GM18507 (cell line): ENCODE measurements around the gene ETS1.

Experiments used
- DNase-seq: peaks from one replicate; pipeline ENCODE4 v3.0.0; 2011; ENCODE audit warnings: low read depth; ENCODE audit not compliant: insufficient read length; ENCODE audit errors: extremely low spot score
- FAIRE-seq: peaks from 2 replicates; lab custom pipeline; 2011; peaks lifted over from hg19 to GRCh38; lab: Jason Lieb, UNC

The ETS1 gene

GRCh38 chr11:128422576-128423370 lies 164.6 kb downstream of the ETS1 start:
- FAIRE-seq (no peak), DNase-seq (no peak)

DNA sequence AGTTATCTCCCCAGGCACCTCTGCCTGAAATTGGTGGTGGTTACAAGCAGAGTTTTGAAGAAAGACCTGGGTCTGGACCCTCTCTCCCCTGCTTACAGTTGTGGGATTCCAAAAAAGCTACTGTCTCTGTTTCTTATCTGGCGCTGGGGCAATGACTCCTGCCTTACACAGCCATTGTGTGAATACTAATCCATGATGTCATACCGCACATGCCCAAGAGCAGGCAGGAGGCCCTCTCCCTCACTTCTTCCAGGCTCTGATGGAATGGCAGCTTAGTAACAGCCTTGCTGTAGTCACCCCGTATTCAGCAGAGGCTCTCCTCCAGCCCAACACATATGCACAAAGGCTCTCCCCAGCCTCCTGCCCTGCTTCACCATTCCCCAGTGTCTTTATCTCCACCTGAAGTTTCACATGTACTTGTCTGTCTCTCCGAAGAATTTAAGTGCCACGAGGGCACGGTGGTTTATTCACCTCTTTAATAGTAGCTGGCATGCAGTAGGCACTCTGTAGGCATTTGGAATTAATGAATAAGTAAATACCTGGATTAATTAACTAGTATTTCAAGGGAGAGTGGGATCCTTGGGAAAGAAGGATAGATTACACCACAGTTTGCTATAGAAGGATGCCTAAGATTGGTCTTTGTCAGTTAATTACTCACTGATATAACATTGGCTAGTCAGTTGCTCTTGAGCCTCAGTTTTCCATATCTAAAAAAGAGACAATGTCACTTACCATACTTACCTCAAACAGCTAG lies 165.6 kb downstream of the ETS1 start:
- DNase-seq: no peak

GRCh38 chr11:128420951-128421350 lies 166.4 kb downstream of the ETS1 start:
- no peak for FAIRE-seq

More for the DNA sequence above, 165.6 kb downstream of the ETS1 start:
- no peak for FAIRE-seq

DNA sequence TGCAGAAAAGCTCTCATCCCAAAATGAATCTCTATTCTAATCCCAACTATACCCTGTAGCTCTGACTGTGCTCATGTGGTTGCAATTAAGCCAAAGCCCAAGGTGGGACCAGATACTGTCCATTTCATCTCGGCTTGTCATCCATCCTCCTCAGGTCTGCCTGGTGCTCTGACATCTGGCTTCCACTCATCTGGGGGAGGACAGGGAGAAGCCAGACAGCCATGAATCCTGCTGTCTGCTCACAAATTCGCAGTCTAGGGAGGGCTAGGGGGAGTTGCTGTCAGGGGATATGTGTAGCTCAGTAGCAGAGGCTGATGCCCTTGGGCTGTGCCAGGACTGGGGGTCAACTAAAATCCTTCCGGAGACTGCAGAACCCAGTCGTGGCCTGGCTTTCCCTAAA lies 167.1 kb downstream of the ETS1 start:
- FAIRE-seq (no peak), DNase-seq (no peak)

More at GRCh38 chr11:128420951-128421350, 166.4 kb downstream of the ETS1 start:
- no peak for DNase-seq

- DNase-seq: no peak
- no peak for FAIRE-seq
Observed at GRCh38 chr11:128419012-128419767, 168.2 kb downstream of the ETS1 start.

GRCh38 chr11:128417607-128418324 lies 169.6 kb downstream of the ETS1 start:
- FAIRE-seq: no peak
- DNase-seq: no peak

- no peak for FAIRE-seq
- no peak for DNase-seq
Observed at GRCh38 chr11:128416976-128417375, 170.4 kb downstream of the ETS1 start.

DNA sequence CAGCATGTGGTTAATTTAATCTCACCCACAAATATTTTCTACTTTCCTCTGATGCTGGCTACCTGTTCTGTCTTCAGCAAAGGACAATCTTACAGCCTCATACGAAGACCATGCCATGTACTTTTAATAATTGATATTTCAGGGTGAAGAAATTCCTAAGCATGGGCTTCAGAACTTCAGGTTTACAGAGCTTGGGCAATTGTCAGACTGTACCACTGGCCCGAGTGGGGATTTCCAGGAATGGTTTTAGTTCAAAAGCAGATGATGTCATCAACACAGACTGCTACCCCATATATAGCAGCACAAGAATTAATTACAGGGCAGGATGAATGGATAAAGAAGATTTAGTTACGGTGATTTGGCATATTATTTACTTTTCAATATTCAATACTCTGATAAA lies 171.8 kb downstream of the ETS1 start:
- DNase-seq: no peak
- peak; percentile 85 for FAIRE-seq

DNA sequence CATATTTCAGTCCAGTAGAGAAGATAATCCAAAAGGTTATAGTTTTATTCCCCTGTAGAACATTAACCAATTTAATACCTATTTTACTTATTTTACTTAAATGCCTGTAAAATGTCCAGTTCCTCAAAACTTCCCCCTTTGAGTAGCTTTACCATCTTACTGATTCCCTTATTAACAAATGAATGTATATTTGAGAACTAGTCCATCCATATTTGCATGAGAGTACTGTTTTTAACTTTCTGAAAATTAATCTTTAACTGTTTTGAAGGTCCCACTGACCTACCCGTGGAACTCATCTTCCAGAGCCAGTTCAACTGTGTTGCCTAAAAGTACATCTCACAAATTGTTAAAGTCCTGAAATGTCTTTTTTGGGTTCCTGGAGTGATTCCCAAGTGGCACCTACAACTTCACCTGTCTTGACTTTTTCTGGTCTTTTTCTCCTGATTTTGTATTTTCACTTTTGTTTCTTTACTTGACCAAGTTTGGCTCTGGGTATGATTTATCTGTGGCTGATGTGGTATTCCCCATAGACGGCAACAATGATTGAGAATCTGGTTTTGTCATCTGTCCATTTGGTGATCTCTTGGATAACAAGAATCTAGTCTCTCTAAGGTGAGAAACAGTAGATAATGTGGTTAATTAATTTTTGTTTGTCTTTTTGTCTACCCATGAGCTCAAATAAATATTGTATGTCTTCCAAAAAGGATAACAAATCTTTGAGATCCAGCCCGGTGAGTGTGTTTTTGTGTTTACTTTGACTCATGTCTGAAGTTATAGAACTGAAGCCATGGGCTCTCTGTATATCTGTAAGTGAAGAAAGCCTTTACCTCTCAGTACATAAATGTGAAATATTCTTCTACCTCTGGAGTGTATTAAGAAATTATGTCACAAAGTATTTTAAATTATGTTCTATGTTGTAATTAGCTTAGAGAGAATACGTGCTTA lies 174.2 kb downstream of the ETS1 start:
- FAIRE-seq (peak; percentile 91), DNase-seq (peak; percentile 23)

DNA sequence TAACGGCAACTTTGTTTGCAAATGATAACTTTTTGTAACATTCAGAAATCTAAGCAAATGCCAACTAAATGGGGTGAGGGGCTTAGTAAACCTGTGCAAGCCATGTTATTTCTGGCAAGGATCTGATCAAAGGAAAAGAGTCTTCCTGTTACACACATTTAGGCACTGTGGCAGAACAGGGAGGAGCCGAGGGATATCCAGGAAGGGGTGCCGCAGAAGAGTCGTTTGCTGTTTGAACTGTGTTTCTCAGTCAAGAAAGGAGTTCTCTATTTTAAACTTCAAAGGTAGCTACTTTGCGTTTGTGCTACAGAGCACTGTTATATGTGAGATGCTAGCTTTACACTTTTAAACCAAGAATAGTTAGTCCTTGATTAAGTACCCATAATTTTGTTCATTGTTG lies 175.5 kb downstream of the ETS1 start:
- DNase-seq (no peak), FAIRE-seq (no peak)

GRCh38 chr11:128411150-128411549 lies 176.2 kb downstream of the ETS1 start:
- DNase-seq (no peak), FAIRE-seq (no peak)

DNA sequence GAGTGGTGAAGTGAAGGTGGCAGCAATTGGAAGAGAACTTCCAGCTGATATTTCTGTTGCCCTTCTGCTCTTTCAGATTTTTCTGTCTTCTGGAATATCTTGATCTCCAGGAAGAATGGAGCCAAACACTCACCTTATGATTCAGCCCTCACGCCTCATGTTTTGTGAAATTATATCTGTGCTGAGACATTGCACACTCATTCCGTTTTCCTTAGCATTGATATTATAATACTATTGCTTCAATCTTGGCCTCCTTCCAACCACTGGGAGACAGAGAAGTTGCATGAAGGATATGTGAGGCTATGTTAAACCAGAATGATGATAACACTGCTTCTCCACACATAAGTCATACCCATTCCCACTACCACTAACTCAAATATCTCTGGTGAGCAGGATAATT lies 177.9 kb downstream of the ETS1 start:
- DNase-seq: no peak
- no peak for FAIRE-seq
